IMR-90 (cell line): ENCODE results near the gene LRRC41. TPM values are rescaled to one million over a fixed set of nuclear protein-coding genes. Genes with fewer than 3 reads are reported as not detected.
"Not testable (repeated sequence)": the region's sequence is repeated elsewhere in the genome, so short reads cannot be mapped to it uniquely, and the experiment has no call there.

Experiments used
- ATAC-seq: fragments of 200-7000 bp; cut with Tn5 transposase; 2 replicates; pipeline ENCODE4 v1.9.1; 2020; ENCODE audit warnings: low read depth, mild to moderate bottlenecking, moderate library complexity
- BruUV-seq: library from RNA; stranded (reverse); fragments of 400-500 nt; replicated peaks from 2 replicates; lab custom pipeline; 2021; lab: Mats Ljungman, UMichigan
- CTCF ChIA-PET: fragments of 300-600 bp; formaldehyde crosslinking; extraction: SDS; loops from one replicate; lab custom pipeline; 2021; ENCODE audit warnings: antibody characterized with exemption; lab: Yijun Ruan, JAX
- POLR2A ChIA-PET: fragments of 300-600 bp; sonication (Branson Sonifier 250); formaldehyde crosslinking; loops from one replicate; lab custom pipeline; 2022; ENCODE audit warnings: antibody characterized with exemption; ENCODE audit not compliant: unreplicated experiment; lab: Charles Lee
- DNase-seq: peaks from one replicate; pipeline ENCODE4 v3.0.0; 2013
- H2AFZ ChIP-seq: replicated peaks from 2 replicates; pipeline ENCODE3; 2013; ENCODE audit warnings: low read length, mild to moderate bottlenecking; ENCODE audit not compliant: poor library complexity
- H2AK5ac ChIP-seq: 2 replicates; pipeline ENCODE4 v1.6.1; 2013; ENCODE audit warnings: low read depth, low read length, inconsistent platforms
- H2AK9ac ChIP-seq: replicated peaks from 2 replicates; pipeline ENCODE3; 2013; ENCODE audit warnings: mild to moderate bottlenecking, low read depth, low read length, moderate library complexity; ENCODE audit not compliant: poor library complexity
- H2BK120ac ChIP-seq: 2 replicates; pipeline ENCODE4 v1.6.1; 2013; ENCODE audit warnings: low read depth, low read length, inconsistent platforms
- H2BK15ac ChIP-seq: 3 replicates; pipeline ENCODE4 v1.6.1; 2013; ENCODE audit warnings: low read depth, low read length, inconsistent platforms
- H2BK20ac ChIP-seq: 2 replicates; pipeline ENCODE4 v1.6.1; 2013; ENCODE audit warnings: low read depth, mild to moderate bottlenecking, inconsistent platforms, low read length, moderate library complexity
- H2BK5ac ChIP-seq: 2 replicates; pipeline ENCODE4 v1.6.1; 2013; ENCODE audit warnings: mild to moderate bottlenecking, low read depth, low read length, inconsistent platforms; ENCODE audit not compliant: poor library complexity, severe bottlenecking
- H3K14ac ChIP-seq: replicated peaks from 2 replicates; pipeline ENCODE4 v1.6.1; 2013; ENCODE audit warnings: low read depth, low read length, inconsistent platforms
- H3K18ac ChIP-seq: 2 replicates; pipeline ENCODE4 v1.6.1; 2013; ENCODE audit warnings: low read depth, low read length, control low read depth
- H3K23ac ChIP-seq: 2 replicates; pipeline ENCODE4 v1.6.1; 2013; ENCODE audit warnings: low read depth, low read length, inconsistent platforms
- H3K27ac ChIP-seq: 2 replicates; pipeline ENCODE4 v1.5.1; 2013; ENCODE audit warnings: mild to moderate bottlenecking, control low read depth, low read length; ENCODE audit not compliant: insufficient read depth
- H3K27me3 ChIP-seq: 2 replicates; pipeline ENCODE4 v1.6.1; 2013; ENCODE audit warnings: low read length; ENCODE audit not compliant: control insufficient read depth, insufficient read depth
- H3K36me3 ChIP-seq: 2 replicates; pipeline ENCODE4 v1.6.1; 2013; ENCODE audit warnings: low read length, mixed read lengths; ENCODE audit not compliant: control insufficient read depth, insufficient read depth
- H3K4ac ChIP-seq: 2 replicates; pipeline ENCODE4 v1.6.1; 2013; ENCODE audit warnings: low read depth, low read length, inconsistent platforms
- H3K4me1 ChIP-seq: 2 replicates; pipeline ENCODE4 v1.6.1; 2013; ENCODE audit warnings: low read length, mixed read lengths; ENCODE audit not compliant: control insufficient read depth, insufficient read depth
- H3K4me2 ChIP-seq: 2 replicates; pipeline ENCODE4 v1.6.1; 2013; ENCODE audit warnings: low read depth, mild to moderate bottlenecking, control low read depth, low read length, moderate library complexity
- H3K4me3 ChIP-seq: 2 replicates; pipeline ENCODE4 v1.5.1; 2013; ENCODE audit warnings: low read depth, mild to moderate bottlenecking, control low read depth, low read length, moderate library complexity; ENCODE audit not compliant: insufficient read depth
- H3K56ac ChIP-seq: 2 replicates; pipeline ENCODE4 v1.6.1; 2013; ENCODE audit warnings: low read length, inconsistent platforms; ENCODE audit not compliant: insufficient read depth; ENCODE audit errors: extremely low read depth
- H3K79me1 ChIP-seq, 2 experiments: 2 replicates each; pipeline ENCODE4 v1.6.1; 2013; ENCODE audit warnings: low read length in 2 of 2, inconsistent platforms in 1 of 2, low read depth in 1 of 2
- H3K9ac ChIP-seq: 2 replicates; pipeline ENCODE4 v1.6.1; 2013; ENCODE audit warnings: low read depth, low read length, control low read depth
- H3K9me1 ChIP-seq: 2 replicates; pipeline ENCODE4 v1.6.1; 2013; ENCODE audit warnings: low read length, inconsistent platforms; ENCODE audit not compliant: insufficient read depth
- H3K9me3 ChIP-seq: 2 replicates; pipeline ENCODE4 v1.6.1; 2013; ENCODE audit warnings: low read length; ENCODE audit not compliant: control insufficient read depth, insufficient read depth
- H4K20me1 ChIP-seq: 2 replicates; pipeline ENCODE4 v1.6.1; 2013; ENCODE audit warnings: low read length, inconsistent platforms; ENCODE audit not compliant: insufficient read depth
- H4K5ac ChIP-seq: 2 replicates; pipeline ENCODE4 v1.6.1; 2013; ENCODE audit warnings: mild to moderate bottlenecking, low read depth, low read length, control low read depth
- H4K8ac ChIP-seq, 2 experiments: 2 replicates each; pipeline ENCODE4 v1.6.1; 2013; ENCODE audit warnings: low read depth in 2 of 2, low read length in 2 of 2, control low read depth in 1 of 2, inconsistent platforms in 1 of 2
- H4K91ac ChIP-seq: 2 replicates; pipeline ENCODE4 v1.6.1; 2013; ENCODE audit warnings: low read depth, low read length, inconsistent platforms; ENCODE audit not compliant: insufficient read depth
- WGBS, 2 experiments: methylation state at CpG; one replicate each; pipeline versions ENCODE4 v1.1.5 to v1.1.7; 2013; ENCODE audit warnings: missing lambda C conversion rate in 2 of 2; ENCODE audit not compliant: insufficient read length in 1 of 2; ENCODE audit errors: extremely low coverage in 2 of 2; 5-methylcytosine and 5-hydroxymethylcytosine counted together
- dilution Hi-C: fragments of 300-500 bp; cut with HindIII; formaldehyde crosslinking; loops from one replicate; pipeline ENCODE4 v1.14.3; 2018; ENCODE audit warnings: low sequenced_read_pairs; ENCODE audit not compliant: unreplicated experiment
- in situ Hi-C: fragments of 300-500 bp; cut with MboI; formaldehyde crosslinking; loops from 3 replicates; pipeline ENCODE4 v1.14.3; 2019; ENCODE audit warnings: low sequenced_read_pairs, inconsistent platforms, mixed read lengths
- intact Hi-C: fragments of 100-400 bp; cut with micrococcal nuclease; formaldehyde crosslinking; loops from 2 replicates; pipeline ENCODE4 v1.10.0; 2022
- polyA plus RNA-seq, 3 experiments: library from polyadenylated mRNA; depleted of rRNA; stranded (reverse); fragments of >200 nt; gene quantifications; 2 replicates each; pipeline ENCODE4 v1.2.3, GENCODE V29; 2012; ENCODE audit warnings: low replicate concordance in 1 of 3
- total RNA-seq: library from RNA; depleted of rRNA; stranded (reverse); fragments of >200 nt; gene quantifications from 2 replicates; pipeline ENCODE4 v1.2.3, GENCODE V29; 2012

The LRRC41 gene
- total and polyA plus RNA-seq, 2 of the 4 experiments (the other 2 are of a cell fraction), result 67.6 to 83.2 TPM

GRCh38 chr1:46241733-46242132 is 61.7 kb downstream of the LRRC41 start:
- POLR2A ChIA-PET, dilution Hi-C loops, intact Hi-C loops, H3K4me2 ChIP-seq, H3K4ac ChIP-seq, H4K91ac ChIP-seq, H2AFZ ChIP-seq, H3K27ac ChIP-seq, H4K8ac ChIP-seq, in situ Hi-C loops, H3K9me3 ChIP-seq, H3K9ac ChIP-seq, H3K27me3 ChIP-seq, H3K18ac ChIP-seq, H4K20me1 ChIP-seq, H2AK9ac ChIP-seq, H3K14ac ChIP-seq, H3K23ac ChIP-seq, H3K79me1 ChIP-seq, H3K4me1 ChIP-seq, H2BK15ac ChIP-seq, DNase-seq, H3K4me3 ChIP-seq, H3K56ac ChIP-seq, H2AK5ac ChIP-seq, H3K36me3 ChIP-seq, H2BK5ac ChIP-seq, CTCF ChIA-PET, H2BK20ac ChIP-seq, H4K5ac ChIP-seq, BruUV-seq, ATAC-seq, H3K9me1 ChIP-seq, H2BK120ac ChIP-seq: not testable (repeated sequence)
- no CpG with 5 or more reads among the region's 38 CpGs for WGBS, 2 experiments

- H3K4me3 ChIP-seq, H2AK5ac ChIP-seq, H3K4ac ChIP-seq, H3K14ac ChIP-seq, H2BK15ac ChIP-seq, H4K20me1 ChIP-seq, H2BK120ac ChIP-seq, H3K4me2 ChIP-seq, H3K4me1 ChIP-seq, H3K9ac ChIP-seq, H3K27ac ChIP-seq, H4K5ac ChIP-seq, H3K9me1 ChIP-seq, H3K79me1 ChIP-seq, H2AK9ac ChIP-seq, H2BK5ac ChIP-seq, H2AFZ ChIP-seq, H3K56ac ChIP-seq, H3K18ac ChIP-seq, in situ Hi-C loops, ATAC-seq, CTCF ChIA-PET, H3K9me3 ChIP-seq, H3K36me3 ChIP-seq, H3K27me3 ChIP-seq, H4K91ac ChIP-seq, H4K8ac ChIP-seq, dilution Hi-C loops, BruUV-seq, H3K23ac ChIP-seq, POLR2A ChIA-PET, intact Hi-C loops, H2BK20ac ChIP-seq: not testable (repeated sequence)
- WGBS, 2 experiments, result no CpG with 5 or more reads among the region's 1 CpG
- DNase-seq, result peak; percentile 58
Measured at GRCh38 chr1:46238865-46239264, 64.6 kb downstream of the LRRC41 start.
